Measurements from ENCODE around the gene PCNP. TPM values are rescaled to one million over a fixed set of nuclear protein-coding genes. Genes with fewer than 3 reads are reported as not detected.

Gene PCNP
- total and polyA plus RNA-seq, 2 experiments from 2014 or later, result 134 to 185 TPM

DNA sequence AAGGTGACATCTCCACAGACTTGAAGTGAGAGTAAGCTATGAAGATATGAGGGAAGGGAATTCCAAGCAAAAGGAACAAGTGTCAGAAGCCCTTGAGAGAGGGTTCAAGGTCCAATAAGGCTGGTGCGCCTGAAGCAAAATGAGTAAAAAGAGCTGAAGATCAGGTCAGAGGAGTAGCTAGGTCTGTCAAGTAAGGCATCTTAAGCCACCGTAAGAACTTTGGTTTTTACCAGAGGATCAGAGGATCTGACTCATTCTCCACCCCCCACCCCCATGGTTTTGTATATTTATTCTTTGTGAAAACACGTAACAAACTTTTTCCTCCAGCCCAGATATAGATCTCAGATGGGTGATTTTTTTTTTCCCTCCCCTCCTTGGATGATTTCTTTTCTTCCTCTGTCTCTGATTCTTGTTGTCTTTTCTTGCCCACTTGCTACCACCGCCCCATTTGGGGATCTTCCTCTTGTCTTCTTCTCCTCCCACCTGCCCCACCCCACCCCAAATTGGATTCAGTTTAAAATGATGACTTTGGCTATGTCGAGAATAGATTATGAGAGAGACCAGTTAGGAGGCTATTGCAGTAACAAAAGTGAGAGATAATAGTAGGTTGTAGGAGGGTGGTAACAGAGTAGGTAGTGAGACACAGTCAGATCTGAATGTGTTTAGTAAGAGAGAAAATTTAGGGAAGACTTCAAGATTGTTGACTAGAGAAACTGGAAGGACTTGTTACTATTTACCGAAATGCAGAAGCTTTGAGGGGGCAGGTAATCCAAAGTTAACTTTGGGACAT is 6.3 kb upstream of the PCNP start:
- Mint-ChIP-seq H3K36me3 (ENCODE audit: low read depth) (peaks cover 36% of the 10 kb centered on the region), H3K27me3 (ENCODE audit: insufficient read depth, low read depth, poor library complexity) (peaks cover 7% of the 10 kb centered on the region), H3K4me3 (no peak overlapping the region), H3K9me3 (no peaks in the 10 kb centered on the region), H3K4me1 (peaks cover 12% of the 10 kb centered on the region), H3K27ac (0 out of 2 replicates have a peak overlapping the region, but pooled peaks have one; percentile 9)
- H3K27ac ChIP-seq (ENCODE audit: low read depth), result peak overlapping the region; percentile 69; the same call in 1 of the 2 replicates
- ATAC-seq (no peak), DNase-seq (ENCODE audit: low spot score) (no peak)
- H2AFZ ChIP-seq, result no peak overlapping the region
- no peak overlapping the region for H3K4me2 ChIP-seq
- H3K79me2 ChIP-seq (replicated peaks; ENCODE audit: insufficient read depth), result peaks cover 38% of the 10 kb centered on the region
- TF ChIP-seq, protein P1, sequence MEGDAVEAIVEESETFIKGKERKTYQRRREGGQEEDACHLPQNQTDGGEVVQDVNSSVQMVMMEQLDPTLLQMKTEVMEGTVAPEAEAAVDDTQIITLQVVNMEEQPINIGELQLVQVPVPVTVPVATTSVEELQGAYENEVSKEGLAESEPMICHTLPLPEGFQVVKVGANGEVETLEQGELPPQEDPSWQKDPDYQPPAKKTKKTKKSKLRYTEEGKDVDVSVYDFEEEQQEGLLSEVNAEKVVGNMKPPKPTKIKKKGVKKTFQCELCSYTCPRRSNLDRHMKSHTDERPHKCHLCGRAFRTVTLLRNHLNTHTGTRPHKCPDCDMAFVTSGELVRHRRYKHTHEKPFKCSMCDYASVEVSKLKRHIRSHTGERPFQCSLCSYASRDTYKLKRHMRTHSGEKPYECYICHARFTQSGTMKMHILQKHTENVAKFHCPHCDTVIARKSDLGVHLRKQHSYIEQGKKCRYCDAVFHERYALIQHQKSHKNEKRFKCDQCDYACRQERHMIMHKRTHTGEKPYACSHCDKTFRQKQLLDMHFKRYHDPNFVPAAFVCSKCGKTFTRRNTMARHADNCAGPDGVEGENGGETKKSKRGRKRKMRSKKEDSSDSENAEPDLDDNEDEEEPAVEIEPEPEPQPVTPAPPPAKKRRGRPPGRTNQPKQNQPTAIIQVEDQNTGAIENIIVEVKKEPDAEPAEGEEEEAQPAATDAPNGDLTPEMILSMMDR (conservative IDR thresholded peaks at IDR 0.05; ENCODE audit: low read depth in 2 of 2), result no peak
- no peak for TF ChIP-seq STAT1 (IDR thresholded peaks at IDR 0.05; ENCODE audit: unreplicated experiment)
- no peak for TF ChIP-seq ZNF331 (CRISPR knock-in tag; IDR thresholded peaks at IDR 0.05; ENCODE audit: low read depth)
- TF ChIP-seq CREB1 (CRISPR knock-in tag; IDR thresholded peaks at IDR 0.05; ENCODE audit: low read depth), result no peak
- no peak for TF ChIP-seq ZNF462 (CRISPR knock-in tag; IDR thresholded peaks at IDR 0.05)
- no peak for TF ChIP-seq ETS1 (IDR thresholded peaks at IDR 0.05)
- H3K27me3 ChIP-seq (ENCODE audit: insufficient read depth), result no peaks in the 10 kb centered on the region
- H4K20me1 ChIP-seq (replicated peaks; ENCODE audit: insufficient read depth), result peaks cover 54% of the 10 kb centered on the region
- H3K36me3 ChIP-seq (ENCODE audit: insufficient read depth), result peaks cover 20% of the 10 kb centered on the region
- no peaks in the 10 kb centered on the region for H3K9me2 ChIP-seq (ENCODE audit: insufficient read depth)
- H3F3A ChIP-seq (replicated peaks; ENCODE audit: low read depth), result peaks cover 9% of the 10 kb centered on the region; the same call in 1 of the 2 replicates
- H3K4me1 ChIP-seq (ENCODE audit: insufficient read depth), result peaks cover 12% of the 10 kb centered on the region
- no peak overlapping the region for H3K4me3 ChIP-seq
